ENCODE data around the gene LPCAT1.

Gene LPCAT1

GRCh38 chr5:1495525-1495897, 28.2 kb downstream of the LPCAT1 start:
- no peak for DNase-seq (ENCODE audit: low read depth)

DNA sequence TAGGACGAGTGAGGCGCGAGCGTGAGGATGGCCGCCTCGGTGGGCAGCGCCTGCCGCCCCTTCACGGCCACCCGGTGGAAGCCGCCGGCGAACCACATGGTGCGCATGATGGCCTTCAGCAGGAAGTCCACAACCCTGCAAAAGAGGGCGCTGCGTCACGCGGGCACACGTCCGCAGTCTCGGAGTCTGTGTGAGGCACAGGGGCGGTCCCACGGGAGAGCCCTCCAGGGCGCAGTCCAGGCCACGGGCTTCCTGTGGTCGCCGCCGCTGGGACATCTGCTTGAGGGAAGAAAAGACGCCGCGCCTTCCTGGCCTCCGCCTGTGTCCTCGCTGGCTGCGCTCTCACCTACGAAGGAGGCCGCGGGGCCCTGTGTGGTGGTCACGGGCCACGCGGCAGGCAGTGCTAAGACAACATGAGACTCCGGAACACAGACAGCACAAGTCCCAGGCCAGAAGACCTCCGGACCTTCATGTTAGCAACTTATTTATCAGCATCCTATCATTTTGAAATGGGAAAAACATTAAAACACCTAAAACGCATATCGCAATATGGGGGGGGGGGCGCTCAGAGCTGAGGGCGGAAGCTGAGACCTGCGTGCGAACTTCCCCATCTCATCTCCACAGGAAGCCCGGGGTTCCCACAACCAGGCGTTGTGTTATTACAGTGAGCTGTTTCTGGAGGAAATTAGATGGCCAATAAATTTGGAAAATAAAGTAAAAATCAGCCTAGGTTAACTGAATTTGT, 28.8 kb downstream of the LPCAT1 start:
- no peak for DNase-seq (ENCODE audit: low read depth)

GRCh38 chr5:1493941-1494340, 29.8 kb downstream of the LPCAT1 start:
- no peak for DNase-seq (ENCODE audit: low read depth)

DNA sequence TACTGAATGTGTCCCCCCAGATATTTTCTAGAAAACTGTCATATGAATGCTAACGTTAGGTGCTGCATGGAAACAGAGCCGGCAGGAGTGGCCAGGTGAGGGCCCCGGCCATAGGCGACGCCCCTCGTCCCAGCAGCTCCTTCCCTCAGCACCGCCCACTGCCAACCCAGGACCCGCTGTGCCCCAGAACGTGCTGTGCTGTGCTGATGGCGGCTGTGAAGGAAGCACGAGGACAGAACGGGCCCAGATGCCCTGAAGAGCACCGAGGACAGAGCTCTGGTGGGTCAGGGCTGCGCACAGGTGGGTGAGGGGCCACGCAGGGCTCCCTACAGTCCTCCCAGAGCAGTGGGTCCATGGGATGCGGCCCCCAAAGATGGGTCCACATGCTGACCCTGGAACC, 30.3 kb downstream of the LPCAT1 start:
- DNase-seq (ENCODE audit: low read depth) = no peak

DNA sequence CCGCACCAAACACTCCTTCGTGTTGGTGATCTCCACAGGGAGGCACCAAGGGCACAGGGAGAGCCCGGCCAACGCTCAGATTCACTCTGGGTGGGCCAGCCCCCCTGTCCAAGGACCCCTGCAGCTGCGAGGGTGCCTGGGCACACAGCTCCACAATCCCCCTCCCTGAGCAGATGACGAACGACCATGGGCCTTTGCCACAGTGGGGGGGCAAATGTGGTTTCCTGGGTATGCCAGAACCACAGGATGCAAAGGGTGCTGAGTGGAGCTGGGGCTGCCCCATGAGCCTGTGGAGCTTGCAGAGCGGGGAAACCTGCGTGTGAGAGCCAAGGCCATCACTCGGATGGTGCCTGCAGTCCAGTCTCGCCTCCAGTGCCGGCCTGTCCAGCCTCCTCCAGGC, 31.0 kb downstream of the LPCAT1 start:
- DNase-seq (ENCODE audit: low read depth) = no peak

DNA sequence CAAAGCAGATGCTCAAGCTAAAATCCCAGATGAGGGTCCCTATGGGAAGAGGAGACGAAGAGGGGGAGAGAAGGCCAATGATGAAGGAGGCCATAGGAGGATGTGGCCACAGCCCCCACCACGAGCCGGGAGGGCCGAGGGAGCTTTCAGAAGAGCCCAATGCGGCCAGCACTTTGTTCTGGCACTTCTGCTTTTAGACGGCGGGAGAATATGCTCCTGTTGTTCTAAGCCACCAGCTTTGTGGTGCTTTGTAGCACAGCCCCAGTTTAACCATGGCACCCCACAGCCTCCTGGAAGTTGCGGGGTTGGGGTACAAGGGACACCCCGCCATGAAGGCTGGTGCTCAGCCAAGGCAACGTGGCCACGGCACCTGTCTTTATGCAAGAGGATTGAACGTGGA, 33.4 kb downstream of the LPCAT1 start:
- no peak for DNase-seq (ENCODE audit: low read depth)

GRCh38 chr5:1489754-1490153, 34.0 kb downstream of the LPCAT1 start:
- no peak for DNase-seq (ENCODE audit: low read depth)

GRCh38 chr5:1488882-1489680, 34.7 kb downstream of the LPCAT1 start:
- DNase-seq (ENCODE audit: low read depth) = peak; percentile 28

GRCh38 chr5:1487079-1487764, 36.5 kb downstream of the LPCAT1 start:
- no peak for DNase-seq (ENCODE audit: low read depth)

DNA sequence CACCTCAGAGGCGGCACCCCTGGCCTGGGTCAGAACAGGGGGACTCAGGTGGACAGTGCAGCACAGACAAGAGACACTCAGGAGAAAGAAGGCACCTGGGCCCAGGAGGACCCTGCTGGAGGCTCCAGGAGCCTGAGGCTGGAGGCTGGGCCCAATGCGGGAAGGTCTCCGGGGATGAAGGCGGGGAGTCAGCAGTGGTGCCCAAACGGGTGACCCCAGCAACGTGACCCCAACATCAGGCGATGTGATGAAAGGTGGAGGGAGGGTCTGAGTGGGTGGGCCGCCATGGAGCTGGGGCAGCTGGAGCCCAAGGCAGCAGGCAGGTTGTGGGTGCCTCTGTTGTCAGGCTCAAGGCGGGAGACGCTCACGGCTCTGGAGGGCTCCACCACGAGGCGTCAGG, 37.5 kb downstream of the LPCAT1 start:
- DNase-seq (ENCODE audit: low read depth) = no peak

DNA sequence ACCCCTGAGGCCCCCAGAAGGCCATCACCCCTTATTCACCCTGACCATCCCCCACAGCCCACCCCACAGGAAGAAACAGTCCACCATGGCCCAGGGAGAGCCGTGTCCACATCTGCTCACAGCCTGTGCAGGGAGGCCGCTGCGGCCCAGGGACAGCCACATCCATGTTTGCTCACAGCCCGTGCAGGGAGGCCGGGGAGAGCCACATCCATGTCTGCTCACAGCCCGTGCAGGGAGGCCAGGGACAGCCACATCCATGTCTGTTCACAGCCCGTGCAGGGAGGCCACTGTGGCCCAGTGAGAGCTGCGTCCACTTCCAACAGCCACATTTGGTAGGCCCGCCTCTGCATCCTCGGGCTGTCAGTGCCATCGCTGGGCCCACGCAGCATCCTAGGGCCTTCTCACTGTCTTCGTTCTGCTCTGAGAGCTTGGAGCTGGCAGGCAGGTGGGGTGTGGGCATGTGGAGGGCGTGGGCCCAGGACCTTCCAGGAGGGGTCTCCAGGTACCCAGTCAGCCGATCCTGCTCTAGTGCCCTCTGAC, 38.1 kb downstream of the LPCAT1 start:
- DNase-seq (ENCODE audit: low read depth) = no peak

DNA sequence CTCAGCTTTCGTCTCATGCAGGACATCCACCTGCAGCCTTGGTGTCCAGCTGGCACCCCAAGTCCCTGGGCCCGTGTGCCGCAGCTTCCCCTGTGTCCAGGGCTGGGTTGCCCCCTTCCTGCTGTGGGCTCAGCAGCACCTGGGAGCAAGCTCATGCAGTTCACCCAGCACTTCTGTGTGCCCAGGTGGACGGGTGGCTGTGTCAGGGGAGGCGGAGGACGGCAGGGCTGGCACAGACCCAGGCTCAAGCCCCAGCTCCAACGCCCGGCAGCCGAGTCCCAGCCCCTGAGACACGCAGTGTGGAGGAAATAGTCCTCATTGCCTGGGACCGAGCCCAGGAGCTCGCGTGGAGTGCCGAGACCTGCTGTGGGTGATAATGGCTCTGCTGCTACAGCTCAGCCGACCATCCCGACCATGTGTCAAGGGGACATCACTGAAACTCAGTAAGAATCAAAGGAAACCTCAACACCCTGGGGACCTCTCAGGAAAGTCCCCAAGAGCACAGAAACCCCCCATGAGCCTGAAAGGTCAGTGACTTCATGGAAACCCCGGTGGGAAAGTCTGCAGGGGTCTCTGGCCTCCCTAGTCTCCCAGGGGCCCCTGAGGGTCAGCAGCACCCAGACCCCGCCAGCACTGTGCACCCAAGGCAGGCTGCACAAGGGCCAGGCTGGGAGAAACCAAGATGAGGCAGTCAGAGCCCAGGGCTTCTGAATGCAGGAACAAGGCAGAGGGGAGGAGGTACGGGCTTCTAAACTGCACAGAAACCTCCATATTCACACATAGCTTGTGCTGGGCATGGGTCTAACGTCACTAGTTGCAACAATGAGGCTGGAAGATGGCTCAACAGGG, 38.8 kb downstream of the LPCAT1 start:
- DNase-seq (ENCODE audit: low read depth) = no peak

GRCh38 chr5:1483856-1484729, 39.7 kb downstream of the LPCAT1 start:
- no peak for DNase-seq (ENCODE audit: low read depth)

GRCh38 chr5:1483064-1483463, 40.7 kb downstream of the LPCAT1 start:
- no peak for DNase-seq (ENCODE audit: low read depth)

GRCh38 chr5:1481959-1482331, 41.8 kb downstream of the LPCAT1 start:
- DNase-seq (ENCODE audit: low read depth) = no peak

- DNase-seq (ENCODE audit: low read depth) = no peak
Observed at GRCh38 chr5:1481266-1481958, 42.3 kb downstream of the LPCAT1 start.

GRCh38 chr5:1480806-1481205, 43.0 kb downstream of the LPCAT1 start:
- DNase-seq (ENCODE audit: low read depth) = no peak

- DNase-seq (ENCODE audit: low read depth) = no peak
Observed at GRCh38 chr5:1480217-1480616, 43.5 kb downstream of the LPCAT1 start.

- DNase-seq (ENCODE audit: low read depth) = no peak
Observed at GRCh38 chr5:1479581-1480188, 44.1 kb downstream of the LPCAT1 start.

DNA sequence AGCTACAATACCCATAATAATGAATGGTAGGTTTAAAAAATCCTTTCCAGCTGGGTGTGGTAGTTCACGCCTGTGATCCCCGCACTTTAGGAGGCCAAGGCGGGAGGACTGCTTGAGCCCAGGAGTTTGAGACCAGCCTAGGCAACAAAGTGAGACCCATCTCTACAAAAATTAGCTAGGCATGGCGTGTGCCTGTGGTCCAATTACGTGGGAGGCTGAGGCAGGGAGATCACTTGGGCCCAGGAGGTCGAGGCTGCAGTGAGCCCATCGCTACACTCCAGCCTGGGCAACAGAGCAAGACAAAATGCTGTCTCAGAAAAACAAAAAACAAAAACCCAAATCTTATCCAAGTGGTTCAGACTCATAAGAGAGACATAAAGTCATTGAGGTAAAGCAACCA, 44.7 kb downstream of the LPCAT1 start:
- DNase-seq (ENCODE audit: low read depth) = no peak
